AG04450 (cell line): ENCODE results near the gene PXDN. TPM values are rescaled to one million over a fixed set of nuclear protein-coding genes. Genes with fewer than 3 reads are reported as not detected.

ENCODE experiments used
- CTCF ChIA-PET: fragments of 300-600, 350-600 bp; formaldehyde crosslinking; extraction: SDS; loops from one replicate; lab custom pipeline; 2022; ENCODE audit warnings: antibody characterized with exemption, inconsistent platforms; lab: Charles Lee
- POLR2A ChIA-PET: fragments of 350-600 bp; formaldehyde crosslinking; extraction: SDS; loops from one replicate; lab custom pipeline; 2021; ENCODE audit warnings: antibody characterized with exemption, inconsistent platforms; lab: Yijun Ruan, JAX
- DNase-seq: peaks from one replicate; pipeline ENCODE4 v3.0.0-alpha.2; 2011; ENCODE audit warnings: low read depth, low spot score
- H3K27ac ChIP-seq: one replicate; pipeline ENCODE4 v1.5.1; 2012; ENCODE audit warnings: low read depth, low read length, control low read depth
- H3K27me3 ChIP-seq: one replicate; pipeline ENCODE4 v1.6.0; 2012; ENCODE audit warnings: low read length; ENCODE audit not compliant: control insufficient read depth, insufficient read depth
- H3K4me3 ChIP-seq: 2 replicates; pipeline ENCODE4 v1.5.1; 2011; ENCODE audit warnings: mild to moderate bottlenecking, low read depth, low read length, control low read depth
- H3K9me3 ChIP-seq: 2 replicates; pipeline ENCODE4 v1.5.1; 2012; ENCODE audit warnings: low read length; ENCODE audit not compliant: control insufficient read depth, insufficient read depth
- CTCF ChIP-seq: IDR thresholded peaks from 2 replicates; pipeline ENCODE4 v1.5.1; 2011; ENCODE audit warnings: low read depth, low read length, control low read depth, inconsistent platforms
- polyA plus RNA-seq: library from polyadenylated mRNA; depleted of rRNA; stranded (reverse); fragments of >200 nt; gene quantifications from 2 replicates; pipeline ENCODE4 v1.2.3, GENCODE V29; 2011

PXDN gene
- polyA plus RNA-seq, 1 experiment, result 271 TPM

GRCh38 chr2:1745171-1746023 lies 1.1 kb upstream of the PXDN start:
- TF ChIP-seq CTCF, result no peak
- POLR2A ChIA-PET, result interaction anchor here (1.1 kb wide), 1 partner anchor 14 kb away, joined by 13 read pairs; no protein-coding TSS in a partner anchor

DNA sequence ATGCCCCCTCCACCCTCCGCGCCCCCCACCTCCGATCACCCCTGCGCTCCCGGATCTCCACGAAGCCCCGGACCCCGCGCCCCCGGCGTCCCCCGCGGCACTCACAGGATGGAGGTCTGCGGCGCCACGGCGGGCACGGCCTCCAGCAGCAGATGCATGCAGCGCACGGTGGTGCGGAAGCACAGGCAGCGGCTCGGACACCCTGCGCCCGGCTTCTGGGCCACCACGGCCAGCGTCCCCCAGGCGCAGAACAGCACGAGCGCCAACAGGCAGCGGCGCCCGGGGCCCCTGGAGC lies 217 bp downstream of the PXDN start:
- no peaks in the 10 kb centered on the region; the same call in 1 of the 2 replicates for H3K9me3 ChIP-seq
- H3K4me3 ChIP-seq, result peak overlapping the region; percentile 77
- no peak for DNase-seq
- H3K27ac ChIP-seq, result peak overlapping the region; percentile 78
- ChIA-PET CTCF (no interaction called here), POLR2A (interaction anchor here (1.0 to 1.1 kb wide), 3 partner anchors 10 to 13 kb away, joined by 5 to 13 read pairs (median 5); no protein-coding TSS in a partner anchor)
- no peak for TF ChIP-seq CTCF
- no peaks in the 10 kb centered on the region for H3K27me3 ChIP-seq

More at GRCh38 chr2:1745171-1746023, 1.1 kb upstream of the PXDN start:
- CTCF ChIA-PET, result no interaction called here
- Histone ChIP-seq H3K27me3 (no peaks in the 10 kb centered on the region), H3K9me3 (no peaks in the 10 kb centered on the region; the same call in 1 of the 2 replicates), H3K27ac (peak overlapping the region; percentile 59), H3K4me3 (peak overlapping the region; percentile 77)
- DNase-seq, result no peak

DNA sequence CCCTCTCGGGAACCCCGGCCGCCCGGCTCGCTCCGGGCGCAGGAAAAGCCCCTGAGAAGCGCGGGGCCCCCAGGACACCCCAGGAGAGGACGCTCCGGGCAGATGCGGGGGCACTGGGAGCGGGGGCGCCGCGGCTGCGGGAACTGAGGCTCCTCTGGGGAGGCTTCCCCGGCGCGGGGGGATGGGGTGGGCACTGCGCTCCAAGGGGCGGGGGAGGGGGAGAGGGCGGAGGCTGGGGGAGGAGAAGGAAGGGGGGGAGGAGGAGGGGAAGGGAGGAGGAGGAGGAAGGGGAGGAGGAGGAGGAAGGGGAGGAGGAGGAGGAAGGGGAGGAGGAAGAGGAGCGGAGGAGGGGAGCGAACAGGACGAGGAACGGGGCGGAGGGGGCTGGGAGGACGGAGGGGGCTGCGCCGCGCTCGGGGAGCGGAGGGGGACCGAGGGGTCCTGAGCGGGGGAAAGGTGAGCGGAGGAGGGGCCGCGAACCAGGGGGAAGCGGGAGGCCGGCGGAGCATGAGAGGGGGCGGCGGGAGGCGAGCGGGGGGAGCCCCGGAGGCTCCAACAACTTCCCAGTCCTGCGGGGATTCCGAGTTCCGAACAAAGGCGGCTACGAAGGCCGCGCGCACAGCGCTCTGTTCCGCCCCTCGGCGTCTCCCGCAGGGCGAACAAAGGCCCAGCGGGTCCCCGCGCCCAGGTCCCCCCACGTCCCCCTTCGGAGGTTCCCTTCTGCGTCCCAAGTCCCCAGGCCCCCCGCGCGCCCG lies 742 bp downstream of the PXDN start:
- Histone ChIP-seq H3K27ac (peak overlapping the region; percentile 91), H3K27me3 (no peaks in the 10 kb centered on the region), H3K9me3 (no peaks in the 10 kb centered on the region; the same call in 1 of the 2 replicates), H3K4me3 (peak overlapping the region; percentile 77)
- CTCF ChIA-PET, result no interaction called here
- no peak for DNase-seq
- no peak for TF ChIP-seq CTCF
- POLR2A ChIA-PET, result interaction anchor here (1.0 to 1.1 kb wide), 3 partner anchors 10 to 13 kb away, joined by 5 to 13 read pairs (median 5); no protein-coding TSS in a partner anchor

DNA sequence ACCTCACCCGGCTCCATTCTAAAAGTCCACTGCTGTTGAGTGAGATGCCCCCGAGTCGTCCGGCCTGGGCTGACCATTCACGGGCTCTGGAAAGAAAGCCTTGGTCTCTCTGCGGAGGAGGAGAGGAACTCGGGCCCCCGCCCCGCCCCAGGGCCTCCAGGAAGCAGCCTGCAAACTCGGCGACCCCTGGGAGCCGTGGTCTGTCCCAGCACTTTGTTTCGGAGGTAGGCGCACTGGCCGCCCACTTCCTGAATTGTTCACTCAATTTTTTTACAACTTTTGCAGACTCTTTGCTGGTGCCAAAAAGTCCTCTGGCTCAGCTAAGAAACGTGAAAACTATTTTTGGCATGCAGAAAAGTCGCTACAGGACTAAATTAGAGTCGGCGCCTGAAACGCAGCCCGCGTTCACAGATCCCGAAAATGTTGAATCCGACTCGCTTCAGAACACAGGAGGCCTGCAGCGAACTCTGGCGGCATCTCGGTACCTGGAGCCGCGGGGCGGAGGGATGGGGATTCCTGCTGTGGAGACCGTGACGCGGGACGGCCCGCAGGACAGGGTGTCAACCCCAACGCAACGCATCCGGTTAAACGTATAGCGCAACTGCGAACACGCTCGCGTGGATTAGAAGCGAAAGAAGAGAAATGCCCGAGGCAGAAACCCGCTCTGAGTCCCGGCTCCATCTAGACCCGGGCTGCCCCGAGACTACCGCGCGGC lies 1.5 kb downstream of the PXDN start:
- no peaks in the 10 kb centered on the region for H3K27me3 ChIP-seq
- peak overlapping the region; percentile 77 for H3K4me3 ChIP-seq
- no peak for DNase-seq
- TF ChIP-seq CTCF, result peak; percentile 53
- H3K9me3 ChIP-seq, result no peaks in the 10 kb centered on the region; the same call in 1 of the 2 replicates
- POLR2A ChIA-PET, result interaction anchor here (1.6 to 2.5 kb wide), 2 partner anchors 12 to 13 kb away, joined by 8 to 20 read pairs; no protein-coding TSS in a partner anchor
- H3K27ac ChIP-seq, result peak overlapping the region; percentile 91
- CTCF ChIA-PET, result interaction anchor here (0.7 to 1.4 kb wide), 4 partner anchors 8 to 192 kb away, joined by 3 to 8 read pairs (median 5); no protein-coding TSS in a partner anchor
